ENCODE measurements around the gene TROAP.
"Not testable (repeated sequence)": the region's sequence is repeated elsewhere in the genome, so short reads cannot be mapped to it uniquely, and the experiment has no call there.

- not testable (repeated sequence) for TF ChIP-seq ZBTB17 (tag by site-specific recombination; IDR thresholded peaks at IDR 0.05); ZNF121 (tag by site-specific recombination; IDR thresholded peaks at IDR 0.05); ZNF292 (tag by site-specific recombination; IDR thresholded peaks at IDR 0.05; ENCODE audit: borderline replicate concordance, low read depth); REST (tag by site-specific recombination; IDR thresholded peaks at IDR 0.05); CTCF (tag by site-specific recombination; IDR thresholded peaks at IDR 0.05)
These were observed 57.1 kb downstream of the TROAP start for GRCh38 chr12:49380184-49380583.

Measured in HEK293 (cell line).